ENCODE results near the gene TTLL9.

Gene TTLL9

DNA sequence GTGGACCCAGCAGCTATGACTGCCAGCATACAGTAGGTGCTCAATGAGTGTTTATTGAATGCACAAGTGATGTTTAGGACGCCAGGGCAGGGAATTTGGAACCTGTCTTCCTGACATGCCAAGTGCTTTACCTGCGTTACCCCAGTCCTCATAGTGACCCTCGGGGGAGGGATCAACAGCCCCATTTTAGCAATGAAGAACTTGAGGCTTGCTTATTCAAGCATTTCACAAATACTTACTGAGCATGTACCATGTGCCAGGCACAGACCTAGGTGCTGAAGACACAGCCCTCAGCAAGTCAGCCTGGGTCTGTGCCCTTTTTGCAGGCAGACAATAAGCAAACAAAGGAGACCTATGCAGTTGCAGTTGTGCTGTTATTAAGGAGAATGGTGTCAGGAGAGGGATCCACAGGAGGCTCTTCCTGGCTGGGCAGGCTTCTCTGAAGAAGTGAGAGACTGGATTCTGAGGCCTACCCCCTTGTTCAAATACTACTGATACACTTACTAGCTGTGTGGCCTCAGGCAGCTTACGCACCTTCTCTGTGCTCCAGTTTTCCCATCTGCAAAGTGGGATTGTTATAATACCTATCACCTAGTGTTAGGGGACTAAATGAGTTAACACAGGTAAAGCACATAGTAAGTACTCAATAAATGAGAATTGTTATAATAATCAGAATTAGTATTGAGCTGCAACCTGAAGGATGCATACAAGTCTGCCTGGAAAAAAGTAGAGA is 39.8 kb downstream of the TTLL9 start:
- Histone ChIP-seq H2BK12ac (ENCODE audit: low read length) (no peak overlapping the region), H2BK120ac (ENCODE audit: insufficient read depth, low read length, poor library complexity) (no peak overlapping the region), H3K4me2 (ENCODE audit: low read length) (no peak overlapping the region), H4K91ac (ENCODE audit: low read depth, low read length) (no peak overlapping the region), H3K27ac (ENCODE audit: low read depth, low read length) (no peak overlapping the region), H3K4me3 (ENCODE audit: low read depth, low read length) (no peak overlapping the region), H2AFZ (ENCODE audit: insufficient read depth, low read length, poor library complexity) (no peak overlapping the region), H2BK5ac (ENCODE audit: low read depth, low read length, poor library complexity) (no peak overlapping the region), H3K79me2 (ENCODE audit: control insufficient read depth, insufficient read depth, low read length, poor library complexity) (no peaks in the 10 kb centered on the region), H4K12ac (ENCODE audit: low read depth, low read length) (no peak overlapping the region), H3K9ac (ENCODE audit: low read length) (no peak overlapping the region), H3K4ac (ENCODE audit: low read depth, low read length) (no peak overlapping the region), H3K36me3 (ENCODE audit: control insufficient read depth in 1 of 2, insufficient read depth in 2 of 2, low read length in 2 of 2) (no peaks in the 10 kb centered on the region), H3K9me3 (ENCODE audit: insufficient read depth, low read depth, low read length) (no peaks in the 10 kb centered on the region), H3K23ac (ENCODE audit: low read length) (no peak overlapping the region), H3K14ac (ENCODE audit: low read length) (no peak overlapping the region), H3K18ac (ENCODE audit: low read length) (no peak overlapping the region), H4K8ac (ENCODE audit: low read depth, low read length) (no peak overlapping the region), H3K79me1 (ENCODE audit: low read length) (no peaks in the 10 kb centered on the region), H2AK5ac (ENCODE audit: low read length) (no peak overlapping the region), H3K4me1 (ENCODE audit: control insufficient read depth in 1 of 2, insufficient read depth in 2 of 2, low read length in 2 of 2) (peaks cover 6% of the 10 kb centered on the region in 2 experiments), H3K27me3 (ENCODE audit: insufficient read depth, low read length) (no peaks in the 10 kb centered on the region)
- WGBS (ENCODE audit: extremely low coverage, insufficient coverage, insufficient read length) = no CpG with 5 or more reads among the region's 4 CpGs
- no peak for DNase-seq

DNA sequence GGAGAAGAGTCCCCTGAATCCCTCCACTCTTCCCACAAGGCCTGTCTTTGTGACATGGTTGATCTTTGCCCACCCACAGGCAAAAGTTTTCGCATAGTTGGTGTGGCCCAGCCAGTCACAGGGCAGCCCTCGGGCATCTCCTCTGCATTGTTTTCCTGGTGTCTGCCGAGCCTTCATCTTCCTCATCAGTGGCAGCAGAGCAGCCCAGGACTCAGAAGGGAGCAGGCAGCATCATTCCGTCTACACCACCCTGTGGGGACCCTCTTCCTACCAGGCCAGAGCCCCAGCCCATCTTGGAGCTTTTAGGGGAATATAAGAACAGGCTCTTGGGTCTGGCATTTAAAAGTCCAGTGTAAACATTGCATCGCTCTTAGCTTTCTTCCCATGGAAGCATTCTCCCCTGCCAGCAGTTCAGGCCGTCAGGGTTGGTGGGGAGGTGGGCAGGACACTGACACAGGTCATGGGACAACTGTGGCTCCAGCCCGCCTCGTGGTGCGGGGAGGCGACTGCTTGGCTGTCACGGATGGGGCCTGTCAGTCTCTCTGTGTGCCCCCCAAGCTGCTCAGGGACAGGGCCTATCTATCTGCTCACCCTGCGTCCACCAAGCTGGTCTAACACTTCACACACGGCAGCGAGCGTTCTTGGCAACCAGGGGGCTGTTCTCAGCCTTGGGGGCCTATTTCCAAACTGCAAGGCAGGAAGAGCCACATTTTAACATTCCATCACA is 43.2 kb downstream of the TTLL9 start:
- no CpG with 5 or more reads among the region's 15 CpGs for WGBS (ENCODE audit: extremely low coverage, insufficient coverage, insufficient read length)
- H3K18ac ChIP-seq (ENCODE audit: low read length) = no peak overlapping the region

DNA sequence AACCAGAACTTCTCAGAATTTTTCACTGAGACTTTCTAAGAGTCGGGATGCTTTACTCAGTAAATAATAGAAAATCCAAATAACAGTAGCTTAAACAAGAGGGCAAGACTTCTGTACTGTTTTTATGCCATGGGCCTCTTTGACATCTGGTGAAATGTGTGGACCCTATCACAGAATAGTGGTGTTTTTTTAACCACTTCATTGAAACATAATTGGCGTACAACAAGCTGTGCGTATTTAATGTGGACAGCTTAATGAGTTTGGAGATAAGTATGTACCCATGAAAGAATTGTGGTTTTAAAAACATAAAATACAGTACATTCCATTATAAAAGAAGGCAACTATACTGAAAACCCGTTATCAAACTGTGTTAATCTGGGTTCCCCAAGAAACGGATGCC is 43.7 kb downstream of the TTLL9 start:
- Histone ChIP-seq H2BK120ac (ENCODE audit: insufficient read depth, low read length, poor library complexity) (no peak overlapping the region), H3K79me2 (ENCODE audit: control insufficient read depth, insufficient read depth, low read length, poor library complexity) (no peaks in the 10 kb centered on the region), H2BK12ac (ENCODE audit: low read length) (no peak overlapping the region), H3K4me3 (ENCODE audit: low read depth, low read length) (no peak overlapping the region), H3K27me3 (ENCODE audit: insufficient read depth, low read length) (no peaks in the 10 kb centered on the region), H3K23ac (ENCODE audit: low read length) (no peak overlapping the region), H4K91ac (ENCODE audit: low read depth, low read length) (no peak overlapping the region), H3K4ac (ENCODE audit: low read depth, low read length) (no peak overlapping the region), H2AK5ac (ENCODE audit: low read length) (no peak overlapping the region), H3K4me1 (ENCODE audit: control insufficient read depth in 1 of 2, insufficient read depth in 2 of 2, low read length in 2 of 2) (peaks cover 6% of the 10 kb centered on the region in 2 experiments), H3K4me2 (ENCODE audit: low read length) (no peak overlapping the region), H2BK5ac (ENCODE audit: low read depth, low read length, poor library complexity) (no peak overlapping the region), H4K8ac (ENCODE audit: low read depth, low read length) (no peak overlapping the region), H3K27ac (ENCODE audit: low read depth, low read length) (no peak overlapping the region), H2AFZ (ENCODE audit: insufficient read depth, low read length, poor library complexity) (no peak overlapping the region), H3K9me3 (ENCODE audit: insufficient read depth, low read depth, low read length) (peaks cover 5% of the 10 kb centered on the region), H3K18ac (ENCODE audit: low read length) (no peak overlapping the region), H4K12ac (ENCODE audit: low read depth, low read length) (no peak overlapping the region), H3K9ac (ENCODE audit: low read length) (no peak overlapping the region), H3K36me3 (ENCODE audit: control insufficient read depth in 1 of 2, insufficient read depth in 2 of 2, low read length in 2 of 2) (no peaks in the 10 kb centered on the region), H3K14ac (ENCODE audit: low read length) (no peak overlapping the region), H3K79me1 (ENCODE audit: low read length) (no peaks in the 10 kb centered on the region)
- no CpG with 5 or more reads among the region's 5 CpGs for WGBS (ENCODE audit: extremely low coverage, insufficient coverage, insufficient read length)
- DNase-seq = no peak

More for the DNA sequence above, 43.2 kb downstream of the TTLL9 start:
- Histone ChIP-seq H3K79me2 (ENCODE audit: control insufficient read depth, insufficient read depth, low read length, poor library complexity) (no peaks in the 10 kb centered on the region), H3K4me2 (ENCODE audit: low read length) (no peak overlapping the region), H3K9me3 (ENCODE audit: insufficient read depth, low read depth, low read length) (peaks cover 4% of the 10 kb centered on the region), H4K12ac (ENCODE audit: low read depth, low read length) (no peak overlapping the region), H4K8ac (ENCODE audit: low read depth, low read length) (no peak overlapping the region), H3K4ac (ENCODE audit: low read depth, low read length) (no peak overlapping the region), H3K9ac (ENCODE audit: low read length) (no peak overlapping the region), H3K27me3 (ENCODE audit: insufficient read depth, low read length) (no peaks in the 10 kb centered on the region), H3K23ac (ENCODE audit: low read length) (no peak overlapping the region), H2BK5ac (ENCODE audit: low read depth, low read length, poor library complexity) (no peak overlapping the region), H2AK5ac (ENCODE audit: low read length) (no peak overlapping the region), H3K27ac (ENCODE audit: low read depth, low read length) (no peak overlapping the region), H3K79me1 (ENCODE audit: low read length) (no peaks in the 10 kb centered on the region), H3K4me1 (ENCODE audit: control insufficient read depth in 1 of 2, insufficient read depth in 2 of 2, low read length in 2 of 2) (peaks cover 6% of the 10 kb centered on the region in 2 experiments), H3K14ac (ENCODE audit: low read length) (no peak overlapping the region), H2BK120ac (ENCODE audit: insufficient read depth, low read length, poor library complexity) (no peak overlapping the region), H3K36me3 (ENCODE audit: control insufficient read depth in 1 of 2, insufficient read depth in 2 of 2, low read length in 2 of 2) (no peaks in the 10 kb centered on the region), H2AFZ (ENCODE audit: insufficient read depth, low read length, poor library complexity) (no peak overlapping the region), H3K4me3 (ENCODE audit: low read depth, low read length) (no peak overlapping the region), H2BK12ac (ENCODE audit: low read length) (no peak overlapping the region), H4K91ac (ENCODE audit: low read depth, low read length) (no peak overlapping the region)
- no peak for DNase-seq

DNA sequence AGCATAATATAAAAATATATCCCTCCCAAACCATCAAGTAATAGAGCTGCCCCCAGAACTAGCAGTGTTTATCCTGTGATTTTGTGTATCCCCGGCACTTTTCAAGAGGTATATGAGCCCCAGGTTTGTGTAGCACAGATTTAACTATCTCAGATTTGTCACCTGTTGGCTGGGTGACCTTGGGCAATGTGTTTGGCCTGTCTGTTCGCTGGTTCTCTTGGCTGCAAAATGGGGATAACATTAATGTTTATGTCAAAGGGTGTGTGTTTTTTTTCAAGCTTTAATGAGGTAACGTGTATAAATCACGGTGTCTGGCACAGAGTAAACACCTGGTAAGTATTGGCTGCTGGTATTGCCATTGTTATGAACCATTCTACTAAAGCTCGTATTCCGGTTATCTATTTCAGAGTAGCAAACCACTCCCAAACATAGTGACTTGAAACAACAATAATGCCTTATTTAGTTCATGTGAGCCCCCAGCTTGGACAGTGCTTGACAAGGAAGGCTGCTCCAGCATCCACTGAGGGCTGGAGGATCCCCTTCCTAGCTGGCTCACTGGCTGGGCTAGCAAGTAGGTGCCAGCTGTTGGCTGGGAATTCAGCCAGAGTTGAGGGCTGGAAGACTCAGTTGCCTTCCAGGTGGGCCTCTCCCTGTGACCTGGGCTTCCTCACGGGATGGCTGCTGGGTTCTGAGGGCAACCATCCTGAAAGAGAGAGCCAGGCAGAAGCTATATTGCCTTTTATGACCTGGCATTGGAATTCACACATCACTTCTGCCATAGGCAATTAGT is 45.3 kb downstream of the TTLL9 start:
- Histone ChIP-seq H3K36me3 (ENCODE audit: control insufficient read depth in 1 of 2, insufficient read depth in 2 of 2, low read length in 2 of 2) (no peaks in the 10 kb centered on the region), H3K4ac (ENCODE audit: low read depth, low read length) (no peak overlapping the region), H2AFZ (ENCODE audit: insufficient read depth, low read length, poor library complexity) (no peak overlapping the region), H3K27ac (ENCODE audit: low read depth, low read length) (no peak overlapping the region), H3K4me2 (ENCODE audit: low read length) (no peak overlapping the region), H3K79me2 (ENCODE audit: control insufficient read depth, insufficient read depth, low read length, poor library complexity) (no peaks in the 10 kb centered on the region), H3K4me1 (ENCODE audit: control insufficient read depth in 1 of 2, insufficient read depth in 2 of 2, low read length in 2 of 2) (peaks cover 6% of the 10 kb centered on the region in 2 experiments), H4K91ac (ENCODE audit: low read depth, low read length) (no peak overlapping the region), H3K23ac (ENCODE audit: low read length) (no peak overlapping the region), H3K9ac (ENCODE audit: low read length) (no peak overlapping the region), H3K27me3 (ENCODE audit: insufficient read depth, low read length) (no peaks in the 10 kb centered on the region), H4K12ac (ENCODE audit: low read depth, low read length) (no peak overlapping the region), H3K79me1 (ENCODE audit: low read length) (no peaks in the 10 kb centered on the region), H3K9me3 (ENCODE audit: insufficient read depth, low read depth, low read length) (peaks cover 9% of the 10 kb centered on the region), H2BK120ac (ENCODE audit: insufficient read depth, low read length, poor library complexity) (no peak overlapping the region), H4K8ac (ENCODE audit: low read depth, low read length) (no peak overlapping the region), H2BK5ac (ENCODE audit: low read depth, low read length, poor library complexity) (no peak overlapping the region), H3K18ac (ENCODE audit: low read length) (no peak overlapping the region), H3K14ac (ENCODE audit: low read length) (no peak overlapping the region), H3K4me3 (ENCODE audit: low read depth, low read length) (no peak overlapping the region), H2BK12ac (ENCODE audit: low read length) (no peak overlapping the region), H2AK5ac (ENCODE audit: low read length) (no peak overlapping the region)
- WGBS (ENCODE audit: extremely low coverage, insufficient coverage, insufficient read length) = no CpG with 5 or more reads among the region's 7 CpGs
- no peak for DNase-seq
